Uterus (tissue), 4 donors: ENCODE data around the gene PHC2. TPM values are rescaled to one million over a fixed set of nuclear protein-coding genes. Genes with fewer than 3 reads are reported as not detected.

Experiments
- DNase-seq, 2 donors: peaks; one replicate each; pipeline ENCODE4 v3.0.0-alpha.2; 2019 to 2020
- H3K27ac ChIP-seq, 2 donors: fragments of 200-600 bp; sonication (generic); 1 replicate in 1 of 2; 2 replicates in 1 of 2; pipeline ENCODE4 v1.5.1; 2016 to 2018
- H3K27me3 ChIP-seq, 2 donors: fragments of 200-600 bp; sonication (generic); one replicate each; pipeline ENCODE4 v1.5.1; 2018 to 2019; ENCODE audit warnings: control low read depth in 1 of 2
- H3K36me3 ChIP-seq, 2 donors: fragments of 200-600 bp; sonication (generic); one replicate each; pipeline ENCODE4 v1.5.1; 2019; ENCODE audit warnings: control low read depth in 1 of 2
- H3K4me1 ChIP-seq, 2 donors: fragments of 200-600 bp; sonication (generic); one replicate each; pipeline ENCODE4 v1.5.1; 2018 to 2019; ENCODE audit warnings: control low read depth in 1 of 2
- H3K4me3 ChIP-seq, 2 donors: fragments of 200-600 bp; sonication (generic); 1 replicate in 1 of 2; 2 replicates in 1 of 2; pipeline ENCODE4 v1.5.1; 2018 to 2019; ENCODE audit warnings: mild to moderate bottlenecking in 1 of 2
- H3K9me3 ChIP-seq, 2 donors: fragments of 200-600 bp; sonication (generic); one replicate each; pipeline ENCODE4 v1.5.1; 2019; ENCODE audit warnings: control low read depth in 1 of 2
- CTCF ChIP-seq, 4 experiments: fragments of 200-600 bp in 2 of 4; fragments of 450-650 bp in 2 of 4; sonication (generic) in 2 of 4; IDR thresholded peaks; one replicate each; pipeline ENCODE4 v1.5.1; 2016 to 2019; ENCODE audit warnings: antibody characterized with exemption in 4 of 4, mild to moderate bottlenecking in 2 of 4, moderate library complexity in 1 of 4
- POLR2A ChIP-seq, 2 donors: fragments of 450-650 bp; IDR thresholded peaks; one replicate each; pipeline ENCODE4 v1.6.1; 2016; ENCODE audit warnings: antibody characterized with exemption in 2 of 2, mild to moderate bottlenecking in 1 of 2, moderate library complexity in 1 of 2
- intact Hi-C: fragments of 100-400 bp; cut with DNase I; formaldehyde crosslinking; loops from one replicate; pipeline ENCODE4 v1.15.1; 2023; ENCODE audit warnings: low total_unique reads
- total RNA-seq, 4 donors: library from RNA; depleted of rRNA in 3 of 4; stranded (reverse); fragments of >200 nt in 3 of 4; gene quantifications; one replicate each; pipeline versions ENCODE4 v1.1.0 to v1.2.4, GENCODE V29; 2014 to 2023
- donor health status: DM: yes; HTN: yes; CAD: no.

The PHC2 gene
- total RNA-seq, 4 donors from 2014 or later = 51.5 to 203 (median 102) TPM

GRCh38 chr1:33317946-33318345 is 112.9 kb downstream of the PHC2 start:
- H3K4me1 ChIP-seq = no peaks in the 10 kb centered on the region
- H3K36me3 ChIP-seq = no peaks in the 10 kb centered on the region
- no peak for DNase-seq
- H3K27ac ChIP-seq = no peak overlapping the region
- no peak for TF ChIP-seq CTCF (IDR thresholded peaks at IDR 0.05)
- no peak for TF ChIP-seq POLR2A (IDR thresholded peaks at IDR 0.05)
- intact Hi-C loops = no loop called here
- H3K4me3 ChIP-seq = no peak overlapping the region
- H3K9me3 ChIP-seq = no peaks in the 10 kb centered on the region
- H3K27me3 ChIP-seq = no peaks in the 10 kb centered on the region

GRCh38 chr1:33317354-33317753 is 113.5 kb downstream of the PHC2 start:
- intact Hi-C loops = no loop called here
- no peak for TF ChIP-seq CTCF (IDR thresholded peaks at IDR 0.05)
- TF ChIP-seq POLR2A (IDR thresholded peaks at IDR 0.05) = no peak
- Histone ChIP-seq H3K27ac (no peak overlapping the region), H3K9me3 (no peaks in the 10 kb centered on the region), H3K4me3 (no peak overlapping the region), H3K27me3 (no peaks in the 10 kb centered on the region), H3K4me1 (no peaks in the 10 kb centered on the region), H3K36me3 (no peaks in the 10 kb centered on the region)
- no peak for DNase-seq

- intact Hi-C loops = no loop called here
- H3K9me3 ChIP-seq = no peaks in the 10 kb centered on the region
- no peak overlapping the region for H3K4me3 ChIP-seq
- H3K36me3 ChIP-seq = no peaks in the 10 kb centered on the region
- no peak overlapping the region for H3K27ac ChIP-seq
- TF ChIP-seq CTCF (IDR thresholded peaks at IDR 0.05) (no peak), POLR2A (IDR thresholded peaks at IDR 0.05) (no peak)
- DNase-seq = no peak
- no peaks in the 10 kb centered on the region for H3K4me1 ChIP-seq
- H3K27me3 ChIP-seq = no peaks in the 10 kb centered on the region
Measured at GRCh38 chr1:33316601-33317000, 114.3 kb downstream of the PHC2 start.

- intact Hi-C loops = no loop called here
- Histone ChIP-seq H3K27ac (no peak overlapping the region), H3K9me3 (no peaks in the 10 kb centered on the region), H3K4me3 (no peak overlapping the region), H3K4me1 (no peaks in the 10 kb centered on the region), H3K27me3 (no peaks in the 10 kb centered on the region), H3K36me3 (no peaks in the 10 kb centered on the region)
- TF ChIP-seq POLR2A (IDR thresholded peaks at IDR 0.05) (no peak), CTCF (IDR thresholded peaks at IDR 0.05) (no peak)
- DNase-seq = no peak
Measured at GRCh38 chr1:33314416-33314815, 116.5 kb downstream of the PHC2 start.

- DNase-seq = no peak
- no peak for TF ChIP-seq POLR2A (IDR thresholded peaks at IDR 0.05)
- no peak for TF ChIP-seq CTCF (IDR thresholded peaks at IDR 0.05)
- H3K4me1 ChIP-seq = no peaks in the 10 kb centered on the region
- no peaks in the 10 kb centered on the region for H3K9me3 ChIP-seq
- H3K36me3 ChIP-seq = no peaks in the 10 kb centered on the region
- H3K4me3 ChIP-seq = no peak overlapping the region
- no peak overlapping the region for H3K27ac ChIP-seq
- intact Hi-C loops = no loop called here
- H3K27me3 ChIP-seq = no peaks in the 10 kb centered on the region
Measured at GRCh38 chr1:33312413-33312749, 118.5 kb downstream of the PHC2 start.
